Measurements from ENCODE around the gene CEP128. TPM values are rescaled to one million over a fixed set of nuclear protein-coding genes. Genes with fewer than 3 reads are reported as not detected.

Gene CEP128
- total and polyA plus RNA-seq, 2 experiments from 2014 or later, result 2.4 to 5.2 TPM

GRCh38 chr14:80491131-80491530 is 450.4 kb downstream of the CEP128 start:
- H3K9me2 ChIP-seq (ENCODE audit: insufficient read depth), result no peaks in the 10 kb centered on the region
- peaks cover 13% of the 10 kb centered on the region for H3K4me1 ChIP-seq (ENCODE audit: insufficient read depth)
- H3F3A ChIP-seq (ENCODE audit: insufficient read depth), result no peaks in the 10 kb centered on the region
- H2AFZ ChIP-seq, result peak overlapping the region; percentile 91
- DNase-seq, result peak; percentile 69
- H3K36me3 ChIP-seq (ENCODE audit: low read depth), result no peaks in the 10 kb centered on the region
- peak overlapping the region; percentile 34; the same call in 1 of the 2 replicates for H3K4me3 ChIP-seq
- H4K20me1 ChIP-seq (ENCODE audit: insufficient read depth), result no peaks in the 10 kb centered on the region
- 0 out of 2 replicates have a peak overlapping the region, but pooled peaks have one; percentile 35 for H3K27ac ChIP-seq
- H3K4me2 ChIP-seq (ENCODE audit: unreplicated experiment), result peak overlapping the region; percentile 66
- peak overlapping the region; percentile 53 for H3K9ac ChIP-seq
- TF ChIP-seq EZH2phosphoT487 (IDR thresholded peaks at IDR 0.05; ENCODE audit: insufficient read depth, low read depth), result no peak
- no peak for TF ChIP-seq EZH2 (IDR thresholded peaks at IDR 0.05; ENCODE audit: insufficient read depth, poor library complexity, severe bottlenecking)
- in situ Hi-C loops (cut with MboI), result no loop called here
- no peaks in the 10 kb centered on the region for H3K27me3 ChIP-seq (replicated peaks; ENCODE audit: insufficient read depth)
- WGBS, 2 experiments (ENCODE audit: low coverage in 1 of 2, low lambda C conversion rate in 2 of 2, missing lambda C conversion rate in 2 of 2), result 7 to 15% methylated on average over 4 of the region's 4 CpGs
- H3K9me3 ChIP-seq (ENCODE audit: low read depth), result no peaks in the 10 kb centered on the region
- H3K79me2 ChIP-seq (ENCODE audit: insufficient read depth), result no peaks in the 10 kb centered on the region

- no peak overlapping the region for H3K4me3 ChIP-seq
- no peak overlapping the region for H3K9ac ChIP-seq
- no peaks in the 10 kb centered on the region for H3K36me3 ChIP-seq (ENCODE audit: low read depth)
- no peaks in the 10 kb centered on the region for H3K27me3 ChIP-seq (replicated peaks; ENCODE audit: insufficient read depth)
- H3K9me3 ChIP-seq (ENCODE audit: low read depth), result no peaks in the 10 kb centered on the region
- H3F3A ChIP-seq (ENCODE audit: insufficient read depth), result no peaks in the 10 kb centered on the region
- H3K27ac ChIP-seq, result no peak overlapping the region
- no peak overlapping the region for H2AFZ ChIP-seq
- no peaks in the 10 kb centered on the region for H3K9me2 ChIP-seq (ENCODE audit: insufficient read depth)
- no peak overlapping the region for H3K4me2 ChIP-seq (ENCODE audit: unreplicated experiment)
- no peaks in the 10 kb centered on the region for H3K79me2 ChIP-seq (ENCODE audit: insufficient read depth)
- H3K4me1 ChIP-seq (ENCODE audit: insufficient read depth), result peaks cover 13% of the 10 kb centered on the region
- no peak for DNase-seq
- 93 to 96% methylated on average over 3 of the region's 3 CpGs for WGBS, 2 experiments (ENCODE audit: low coverage in 1 of 2, low lambda C conversion rate in 2 of 2, missing lambda C conversion rate in 2 of 2)
- in situ Hi-C loops (cut with MboI), result no loop called here
- TF ChIP-seq EZH2 (IDR thresholded peaks at IDR 0.05; ENCODE audit: insufficient read depth, poor library complexity, severe bottlenecking), result no peak
- no peak for TF ChIP-seq EZH2phosphoT487 (IDR thresholded peaks at IDR 0.05; ENCODE audit: insufficient read depth, low read depth)
- H4K20me1 ChIP-seq (ENCODE audit: insufficient read depth), result no peaks in the 10 kb centered on the region
Measured at GRCh38 chr14:80489513-80489912, 452.0 kb downstream of the CEP128 start.

DNA sequence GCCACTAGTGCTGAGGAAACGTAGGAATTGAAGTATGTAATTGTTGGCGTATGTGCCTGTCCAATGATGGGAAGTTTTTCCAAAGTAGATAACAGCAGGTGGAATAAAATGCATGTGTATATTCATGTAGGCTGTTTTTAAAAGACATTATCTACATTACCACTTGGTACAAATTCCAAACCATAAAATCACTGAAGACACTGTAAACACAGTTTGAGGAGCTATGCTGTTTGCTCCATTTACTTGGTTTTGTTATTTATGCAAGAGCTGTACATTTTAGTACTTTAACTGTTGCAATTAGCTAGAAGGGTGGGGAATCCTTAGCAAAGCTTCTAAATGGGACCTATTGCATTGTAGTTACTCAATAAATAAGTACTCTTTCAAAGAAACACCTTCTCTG is 455.8 kb downstream of the CEP128 start:
- 98 to 99% methylated on average over 2 of the region's 2 CpGs for WGBS, 2 experiments (ENCODE audit: low coverage in 1 of 2, low lambda C conversion rate in 2 of 2, missing lambda C conversion rate in 2 of 2)
- DNase-seq, result no peak
- Histone ChIP-seq H3K4me3 (no peak overlapping the region), H2AFZ (no peak overlapping the region), H3K79me2 (ENCODE audit: insufficient read depth) (no peaks in the 10 kb centered on the region), H3F3A (ENCODE audit: insufficient read depth) (no peaks in the 10 kb centered on the region), H3K9ac (no peak overlapping the region), H3K9me3 (ENCODE audit: low read depth) (no peaks in the 10 kb centered on the region), H3K27me3 (replicated peaks; ENCODE audit: insufficient read depth) (no peaks in the 10 kb centered on the region), H4K20me1 (ENCODE audit: insufficient read depth) (no peaks in the 10 kb centered on the region), H3K27ac (no peak overlapping the region), H3K36me3 (ENCODE audit: low read depth) (no peaks in the 10 kb centered on the region), H3K9me2 (ENCODE audit: insufficient read depth) (no peaks in the 10 kb centered on the region), H3K4me1 (ENCODE audit: insufficient read depth) (peaks cover under 1% of the 10 kb centered on the region; the same call in 1 of the 2 replicates), H3K4me2 (ENCODE audit: unreplicated experiment) (no peak overlapping the region)
- in situ Hi-C loops (cut with MboI), result no loop called here
- no peak for TF ChIP-seq EZH2phosphoT487 (IDR thresholded peaks at IDR 0.05; ENCODE audit: insufficient read depth, low read depth)
- no peak for TF ChIP-seq EZH2 (IDR thresholded peaks at IDR 0.05; ENCODE audit: insufficient read depth, poor library complexity, severe bottlenecking)

DNA sequence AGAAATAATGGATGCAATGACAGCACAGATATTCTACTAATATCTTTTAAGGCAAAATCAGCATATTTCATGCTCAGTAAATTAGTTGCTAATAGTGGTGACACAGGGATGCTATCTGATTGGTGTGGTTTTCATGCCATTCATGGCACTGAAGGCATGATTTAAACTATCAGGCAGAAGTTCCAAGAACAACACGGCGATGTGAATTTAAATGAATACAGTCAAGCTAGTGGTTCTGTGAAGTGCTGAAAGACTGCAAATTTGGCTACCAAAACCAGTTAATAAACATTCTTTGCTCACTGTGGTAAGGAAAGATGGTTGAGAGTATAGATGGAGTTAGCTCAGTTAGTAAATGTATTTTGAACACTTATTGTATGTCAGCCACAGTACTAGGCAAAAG is 458.2 kb downstream of the CEP128 start:
- Histone ChIP-seq H3K4me1 (ENCODE audit: insufficient read depth) (no peaks in the 10 kb centered on the region), H4K20me1 (ENCODE audit: insufficient read depth) (no peaks in the 10 kb centered on the region), H3K27ac (no peak overlapping the region), H2AFZ (no peak overlapping the region), H3K9me2 (ENCODE audit: insufficient read depth) (no peaks in the 10 kb centered on the region), H3K36me3 (ENCODE audit: low read depth) (no peaks in the 10 kb centered on the region), H3F3A (ENCODE audit: insufficient read depth) (no peaks in the 10 kb centered on the region), H3K9ac (no peak overlapping the region), H3K4me3 (no peak overlapping the region), H3K27me3 (replicated peaks; ENCODE audit: insufficient read depth) (no peaks in the 10 kb centered on the region), H3K79me2 (ENCODE audit: insufficient read depth) (no peaks in the 10 kb centered on the region), H3K9me3 (ENCODE audit: low read depth) (no peaks in the 10 kb centered on the region), H3K4me2 (ENCODE audit: unreplicated experiment) (no peak overlapping the region)
- WGBS, 2 experiments (ENCODE audit: low coverage in 1 of 2, low lambda C conversion rate in 2 of 2, missing lambda C conversion rate in 2 of 2), result 97 to 100% methylated on average over 2 of the region's 2 CpGs
- no peak for DNase-seq
- in situ Hi-C loops (cut with MboI), result no loop called here
- TF ChIP-seq EZH2 (IDR thresholded peaks at IDR 0.05; ENCODE audit: insufficient read depth, poor library complexity, severe bottlenecking), result no peak
- TF ChIP-seq EZH2phosphoT487 (IDR thresholded peaks at IDR 0.05; ENCODE audit: insufficient read depth, low read depth), result no peak
